Measurements from ENCODE around the gene SORBS2. TPM values are rescaled to one million over a fixed set of nuclear protein-coding genes. Genes with fewer than 3 reads are reported as not detected.

Gene SORBS2
- total and polyA plus RNA-seq, 7 donors: 7.9 to 1,032 (median 849) TPM

- H3K4me3 ChIP-seq: peak overlapping the region; percentile 25 to 42 (median 34)
Observed at GRCh38 chr4:185774845-185775680, 36.9 kb downstream of the SORBS2 start.

DNA sequence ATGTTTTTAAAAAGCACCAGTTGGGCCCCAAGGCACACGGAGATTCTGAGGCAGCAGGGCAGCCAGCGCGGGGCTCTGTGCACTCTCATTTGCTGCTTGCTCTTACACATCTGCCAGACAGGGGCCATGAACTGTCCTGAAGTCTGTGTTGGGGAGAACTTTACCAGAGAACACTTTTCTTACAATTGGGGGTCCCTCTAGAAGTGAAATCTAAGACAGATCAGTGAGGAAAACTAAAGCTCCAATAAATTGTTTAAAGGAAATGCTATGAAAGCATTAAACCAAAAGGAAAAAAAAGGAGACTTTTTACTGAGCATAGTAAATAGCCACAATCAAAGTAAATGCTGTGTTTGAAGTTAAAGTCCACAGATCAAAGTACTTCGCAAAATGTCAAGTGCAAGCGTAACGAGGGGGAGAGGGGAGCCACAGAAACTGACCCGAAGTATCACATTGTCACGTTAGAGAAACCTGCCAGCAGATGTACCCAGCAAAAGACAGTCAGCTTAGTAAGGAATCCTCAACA lies 37.8 kb downstream of the SORBS2 start:
- Histone ChIP-seq H3K4me3 (peak overlapping the region; percentile 25 to 42 (median 34)), H3K27ac (peak overlapping the region; percentile 74 to 87 (median 79)), H3K4me1 (peaks cover 0 to 42% (median 25%) of the 10 kb centered on the region in 4 donors), H3K27me3 (no peaks in the 10 kb centered on the region), H3K36me3 (no peaks in the 10 kb centered on the region), H3K9me3 (peaks cover 0 to 2% (median 0%) of the 10 kb centered on the region in 4 donors)
- 14 to 52% methylated on average over 8 of the region's 8 CpGs for WGBS, 2 donors
- DNase-seq: no peak
- TF ChIP-seq CTCF (IDR thresholded peaks at IDR 0.05) (no peak), EP300 (IDR thresholded peaks at IDR 0.05) (no peak), POLR2A (IDR thresholded peaks at IDR 0.05) (no peak), POLR2AphosphoS5 (IDR thresholded peaks at IDR 0.05) (no peak)
- intact Hi-C loops (cut with DNase I): no loop called here

More at GRCh38 chr4:185774845-185775680, 36.9 kb downstream of the SORBS2 start:
- Histone ChIP-seq H3K36me3 (no peaks in the 10 kb centered on the region), H3K27ac (peak overlapping the region; percentile 74 to 87 (median 79)), H3K27me3 (no peaks in the 10 kb centered on the region), H3K9me3 (peaks cover 0 to 2% (median 0%) of the 10 kb centered on the region in 4 donors), H3K4me1 (peaks cover 0 to 42% (median 25%) of the 10 kb centered on the region in 4 donors)
- 5 to 18% methylated on average over 5 of the region's 5 CpGs for WGBS, 2 donors
- TF ChIP-seq CTCF (IDR thresholded peaks at IDR 0.05) (no peak), POLR2AphosphoS5 (IDR thresholded peaks at IDR 0.05) (peak in 2 of 4 donors; percentile 34 to 48)
- intact Hi-C loops (cut with DNase I): no loop called here
- no peak for DNase-seq

DNA sequence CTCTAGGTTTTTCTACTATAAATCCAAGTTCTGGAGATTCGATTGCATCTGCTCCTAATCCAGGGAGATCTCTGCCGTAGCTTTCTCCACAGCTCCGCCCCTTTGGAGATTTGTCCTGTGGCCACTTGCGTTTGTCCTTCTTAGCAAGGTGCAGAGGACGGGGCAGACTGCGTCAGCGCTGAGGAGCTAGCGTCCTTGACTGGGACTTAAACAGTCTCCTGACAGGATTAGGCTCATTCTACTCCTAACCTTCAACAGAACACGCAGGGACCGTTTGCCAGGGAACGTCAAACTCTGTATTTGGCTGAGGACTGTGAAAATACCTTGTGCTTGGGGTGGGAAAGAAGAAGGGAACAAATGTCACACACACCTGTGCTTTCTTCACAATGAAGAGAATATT lies 38.6 kb downstream of the SORBS2 start:
- no peaks in the 10 kb centered on the region for H3K27me3 ChIP-seq
- H3K4me3 ChIP-seq: peak overlapping the region; percentile 8 to 42 (median 34)
- TF ChIP-seq EP300 (IDR thresholded peaks at IDR 0.05) (peak in 3 of 4 donors; percentile 75 to 85 (median 77)), POLR2AphosphoS5 (IDR thresholded peaks at IDR 0.05) (peak; percentile 75 to 92 (median 80)), CTCF (IDR thresholded peaks at IDR 0.05) (no peak), POLR2A (IDR thresholded peaks at IDR 0.05) (peak in 1 of 2 donors; percentile 30)
- peak; percentile 85 for DNase-seq
- peaks cover 0 to 42% (median 25%) of the 10 kb centered on the region in 4 donors for H3K4me1 ChIP-seq
- no peaks in the 10 kb centered on the region for H3K36me3 ChIP-seq
- intact Hi-C loops (cut with DNase I): no loop called here
- H3K9me3 ChIP-seq: peaks cover 0 to 2% (median 0%) of the 10 kb centered on the region in 4 donors
- WGBS, 2 donors: 51 to 67% methylated on average over 11 of the region's 11 CpGs
- peak overlapping the region; percentile 74 to 87 (median 79) for H3K27ac ChIP-seq

DNA sequence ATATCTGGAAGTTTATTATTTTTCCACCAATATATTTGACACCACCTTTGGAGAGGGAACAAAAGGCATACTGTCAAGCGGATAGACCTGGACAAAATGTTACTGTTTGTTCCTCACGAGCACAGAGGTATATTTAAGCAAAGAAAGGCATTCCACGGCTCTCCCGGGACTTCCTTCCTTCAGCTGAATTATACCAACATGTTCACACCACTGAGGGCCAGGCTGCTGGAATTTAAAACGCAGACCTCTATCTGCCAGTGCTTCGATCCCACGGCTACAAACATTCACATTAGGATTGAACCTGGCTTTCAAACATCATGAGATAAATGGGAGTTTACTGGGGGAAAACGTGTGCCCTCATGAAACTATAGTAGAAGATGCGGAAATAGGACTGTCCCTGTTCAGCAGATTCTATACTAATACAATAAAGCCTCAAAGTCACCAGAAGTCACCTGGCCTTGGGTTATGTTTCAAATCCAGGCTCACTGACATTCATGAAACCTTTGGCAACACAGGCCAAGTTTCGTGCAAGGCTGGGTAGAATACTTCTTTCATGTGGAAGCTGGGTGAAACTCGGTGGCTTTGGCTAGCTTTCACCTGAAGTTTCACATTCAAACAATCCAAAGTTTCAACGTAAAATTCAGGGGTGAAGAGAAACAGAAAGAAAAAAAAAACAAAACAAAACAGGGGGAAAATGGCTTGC lies 39.5 kb downstream of the SORBS2 start:
- intact Hi-C loops (cut with DNase I): no loop called here
- H3K36me3 ChIP-seq: no peaks in the 10 kb centered on the region
- H3K27ac ChIP-seq: peak overlapping the region; percentile 74 to 87 (median 79)
- no peak for TF ChIP-seq POLR2A (IDR thresholded peaks at IDR 0.05)
- TF ChIP-seq POLR2AphosphoS5 (IDR thresholded peaks at IDR 0.05): no peak
- TF ChIP-seq EP300 (IDR thresholded peaks at IDR 0.05): no peak
- no peak for TF ChIP-seq CTCF (IDR thresholded peaks at IDR 0.05)
- no peaks in the 10 kb centered on the region for H3K27me3 ChIP-seq
- H3K4me1 ChIP-seq: peaks cover 0 to 42% (median 25%) of the 10 kb centered on the region in 4 donors
- peak overlapping the region in 2 of 4 donors; percentile 36 to 42 for H3K4me3 ChIP-seq
- WGBS, 2 donors: 87 to 88% methylated on average over 12 of the region's 12 CpGs
- peaks cover 0 to 2% (median 0%) of the 10 kb centered on the region in 4 donors for H3K9me3 ChIP-seq
- no peak for DNase-seq
